Ovary (tissue), 3 donors: ENCODE measurements around the gene PRDM15.

Experiments used
- CTCF ChIP-seq, 3 donors: fragments of 450-650 bp in 2 of 3; fragments of 200-600 bp in 1 of 3; IDR thresholded peaks; one replicate each; pipeline versions ENCODE4 v1.5.1 to v1.8.0; 2016 to 2022; ENCODE audit warnings: antibody characterized with exemption in 3 of 3, mild to moderate bottlenecking in 1 of 3
- EP300 ChIP-seq: sonication (generic); formaldehyde crosslinking; IDR thresholded peaks from one replicate; pipeline ENCODE4 v1.6.1; 2017; ENCODE audit warnings: antibody characterized with exemption
- POLR2A ChIP-seq: fragments of 450-650 bp; IDR thresholded peaks from one replicate; pipeline ENCODE4 v1.6.1; 2017; ENCODE audit warnings: antibody characterized with exemption, mild to moderate bottlenecking, moderate library complexity
- donor health status: DM: no; HTN: no; CAD: no.

GRCh38 chr21:41866274-41866809 is 12.8 kb downstream of the PRDM15 start:
- TF ChIP-seq CTCF (IDR thresholded peaks at IDR 0.05): no peak
- TF ChIP-seq POLR2A: no peak
- TF ChIP-seq EP300: no peak
